HepG2 (cell line): ENCODE measurements around the gene IGFN1. TPM values are rescaled to one million over a fixed set of nuclear protein-coding genes. Genes with fewer than 3 reads are reported as not detected.
A peak's percentile ranks its signal among the peaks of the same experiment; 100 is the strongest.

Experiments used
- ATAC-seq: fragments of 200-7000 bp; cut with Tn5 transposase; 3 replicates; pipeline ENCODE4 v1.9.1; 2020; ENCODE audit warnings: mild to moderate bottlenecking, moderate library complexity
- BruUV-seq: library from RNA; stranded (reverse); fragments of 400-500 nt; replicated peaks from 2 replicates; lab custom pipeline; 2021; lab: Mats Ljungman, UMichigan
- CTCF ChIA-PET: fragments of 300-600 bp; formaldehyde crosslinking; extraction: SDS; loops from one replicate; lab custom pipeline; 2021; ENCODE audit warnings: low total read pairs, inconsistent platforms, low intra/inter-chr PET ratio; lab: Yijun Ruan, JAX
- POLR2A ChIA-PET: fragments of 350-600 bp; sonication (Branson Sonifier 250); formaldehyde crosslinking; loops from one replicate; lab custom pipeline; 2020; ENCODE audit warnings: antibody characterized with exemption, inconsistent platforms; lab: Yijun Ruan, JAX
- DNase-seq: peaks from one replicate; pipeline ENCODE4 v3.0.0-alpha.2; 2015; ENCODE audit warnings: low spot score
- FAIRE-seq: peaks from 3 replicates; lab custom pipeline; 2011; peaks lifted over from hg19 to GRCh38; lab: Jason Lieb, UNC
- H2AFZ ChIP-seq: one replicate; pipeline ENCODE4 v1.6.1; 2011; ENCODE audit warnings: low read length, inconsistent platforms
- H3K27ac ChIP-seq: fragments of 300-600 bp; 3 replicates; pipeline ENCODE4 v1.8.0; 2011; ENCODE audit warnings: mixed run types, mild to moderate bottlenecking, mixed read lengths, low read length, inconsistent platforms; ENCODE audit not compliant: insufficient read depth; ENCODE audit errors: extremely low read length
- H3K27me3 ChIP-seq, 2 experiments: fragments of 200-600 bp in 1 of 2; 2 replicates in 1 of 2; 3 replicates in 1 of 2; pipeline versions ENCODE4 v1.6.0 to v1.8.0; 2011; ENCODE audit warnings: low read length in 2 of 2, mild to moderate bottlenecking in 2 of 2, moderate library complexity in 2 of 2, inconsistent platforms in 1 of 2; ENCODE audit not compliant: insufficient read depth in 2 of 2, control insufficient read depth in 1 of 2
- H3K36me3 ChIP-seq, 2 experiments: fragments of 200-600 bp in 1 of 2; replicated peaks in 1 of 2; 2 replicates in 1 of 2; 3 replicates in 1 of 2; pipeline versions ENCODE4 v1.5.1 to v1.8.0; 2011; ENCODE audit warnings: low read length in 2 of 2, inconsistent platforms in 1 of 2; ENCODE audit not compliant: insufficient read depth in 2 of 2, control insufficient read depth in 1 of 2
- H3K4me1 ChIP-seq: 2 replicates; pipeline ENCODE4 v1.5.1; 2012; ENCODE audit warnings: low read length, inconsistent platforms; ENCODE audit not compliant: insufficient read depth
- H3K4me2 ChIP-seq: 2 replicates; pipeline ENCODE4 v1.6.0; 2011; ENCODE audit warnings: low read depth, low read length, inconsistent platforms
- H3K4me3 ChIP-seq, 3 experiments: fragments of 200-600 bp in 1 of 3; sonication (generic), shearing (Covaris generic) in 1 of 3; replicated peaks in 1 of 3; 2 replicates each; pipeline ENCODE4 v1.5.1; 2011 to 2016; ENCODE audit warnings: low read length in 3 of 3, inconsistent platforms in 2 of 3, low read depth in 2 of 3, mild to moderate bottlenecking in 2 of 3, control low read depth in 1 of 3, mixed read lengths in 1 of 3; ENCODE audit not compliant: insufficient read depth in 1 of 3
- H3K79me2 ChIP-seq: one replicate; pipeline ENCODE4 v1.6.1; 2011; ENCODE audit warnings: low read length, inconsistent platforms; ENCODE audit not compliant: insufficient read depth
- H3K9ac ChIP-seq: 2 replicates; pipeline ENCODE4 v1.6.0; 2011; ENCODE audit warnings: mild to moderate bottlenecking, low read depth, low read length, inconsistent platforms; ENCODE audit not compliant: insufficient read depth
- H3K9me3 ChIP-seq: 2 replicates; pipeline ENCODE4 v1.5.1; 2012; ENCODE audit warnings: mild to moderate bottlenecking, low read length
- H4K20me1 ChIP-seq: 2 replicates; pipeline ENCODE4 v1.6.0; 2011; ENCODE audit warnings: inconsistent platforms, mild to moderate bottlenecking, low read length, moderate library complexity; ENCODE audit not compliant: insufficient read depth
- ARNT ChIP-seq: fragments of 450-650 bp; IDR thresholded peaks from 2 replicates; pipeline ENCODE4 v1.6.1; 2017
- CREB1 ChIP-seq, 2 experiments: fragments of 450-650 bp in 1 of 2; IDR thresholded peaks; 2 replicates each; pipeline ENCODE4 v1.6.1; 2016 to 2017; ENCODE audit warnings: control low read depth in 1 of 2, mild to moderate bottlenecking in 1 of 2, missing compliant biosample characterization in 1 of 2, missing genetic modification characterization in 1 of 2
- FOXA1 ChIP-seq, 2 experiments: fragments of 450-650 bp in 1 of 2; sonication (generic) in 1 of 2; formaldehyde crosslinking in 1 of 2; IDR thresholded peaks; 2 replicates each; pipeline versions ENCODE4 v1.4.0 to v1.6.1; 2016 to 2020; ENCODE audit warnings: missing genetic modification reagents in 1 of 2
- GTF3A ChIP-seq: sonication (generic); formaldehyde crosslinking; conservative IDR thresholded peaks from 2 replicates; pipeline ENCODE4 v1.4.0; 2020; ENCODE audit warnings: mild to moderate bottlenecking, missing genetic modification reagents
- HOXA5 ChIP-seq: sonication (generic); formaldehyde crosslinking; IDR thresholded peaks from 2 replicates; pipeline ENCODE4 v1.4.0; 2020; ENCODE audit warnings: missing genetic modification reagents
- RELA ChIP-seq: sonication (generic); formaldehyde crosslinking; IDR thresholded peaks from 2 replicates; pipeline ENCODE4 v1.4.0; 2020; ENCODE audit warnings: missing genetic modification reagents
- ZSCAN20 ChIP-seq: sonication (generic); formaldehyde crosslinking; IDR thresholded peaks from 2 replicates; pipeline ENCODE4 v1.4.0; 2020; ENCODE audit warnings: missing genetic modification reagents, mild to moderate bottlenecking, borderline replicate concordance
- WGBS: methylation state at CpG from one replicate; pipeline ENCODE4 v1.1.6; 2017; ENCODE audit warnings: low lambda C conversion rate; 5-methylcytosine and 5-hydroxymethylcytosine counted together
- in situ Hi-C: cut with HindIII; loops from 2 replicates; pipeline ENCODE4 v1.10.0; 2017; ENCODE audit warnings: low pct_unique_long_range_greater_than_20kb; ENCODE audit not compliant: extremely low pct_ligation_motif_present
- intact Hi-C: fragments of 100-400 bp; cut with micrococcal nuclease; formaldehyde crosslinking; loops from one replicate; pipeline ENCODE4 v1.10.0; 2022; ENCODE audit not compliant: unreplicated experiment
- polyA plus RNA-seq, 8 experiments: library from polyadenylated mRNA; depleted of rRNA in 3 of 8; stranded (reverse) in 7 of 8; unstranded in 1 of 8; fragments of >200 nt; fragmentation: Illumina TruSeq in 4 of 8; extraction: Trizol in 4 of 8; gene quantifications; 2 replicates each; pipeline versions ENCODE4 v1.2.1 to v1.2.3, GENCODE V29; 2011 to 2016; ENCODE audit warnings: low read depth in 4 of 8, missing spikeins in 1 of 8, mixed read lengths in 1 of 8; ENCODE audit not compliant: insufficient read depth in 1 of 8
- total RNA-seq, 5 experiments: library from RNA; depleted of rRNA; stranded (reverse); fragments of >200 nt; fragmentation: Illumina TruSeq; extraction: Trizol; gene quantifications; 2 replicates each; pipeline ENCODE4 v1.2.3, GENCODE V29; 2016; ENCODE audit warnings: low read depth in 1 of 5
- TF ChIP-seq, protein P1 (sequence below): sonication (generic); formaldehyde crosslinking; IDR thresholded peaks from 2 replicates; pipeline ENCODE4 v1.9.0; 2021; ENCODE audit warnings: missing genetic modification reagents, mild to moderate bottlenecking, borderline replicate concordance
- TF ChIP-seq, protein P2 (sequence below): sonication (generic); formaldehyde crosslinking; IDR thresholded peaks from 2 replicates; pipeline ENCODE4 v1.4.0; 2020; ENCODE audit warnings: missing genetic modification reagents, borderline replicate concordance
- TF ChIP-seq, protein P3 (sequence below): sonication (generic); formaldehyde crosslinking; IDR thresholded peaks from 2 replicates; pipeline ENCODE4 v1.9.0; 2021; ENCODE audit warnings: missing genetic modification reagents, borderline replicate concordance

IGFN1 gene
- total and polyA plus RNA-seq, 2 of the 13 experiments (the other 11 are each of a cell fraction or from before 2014, with no cell fraction given): 0.04 to 0.05 TPM

DNA sequence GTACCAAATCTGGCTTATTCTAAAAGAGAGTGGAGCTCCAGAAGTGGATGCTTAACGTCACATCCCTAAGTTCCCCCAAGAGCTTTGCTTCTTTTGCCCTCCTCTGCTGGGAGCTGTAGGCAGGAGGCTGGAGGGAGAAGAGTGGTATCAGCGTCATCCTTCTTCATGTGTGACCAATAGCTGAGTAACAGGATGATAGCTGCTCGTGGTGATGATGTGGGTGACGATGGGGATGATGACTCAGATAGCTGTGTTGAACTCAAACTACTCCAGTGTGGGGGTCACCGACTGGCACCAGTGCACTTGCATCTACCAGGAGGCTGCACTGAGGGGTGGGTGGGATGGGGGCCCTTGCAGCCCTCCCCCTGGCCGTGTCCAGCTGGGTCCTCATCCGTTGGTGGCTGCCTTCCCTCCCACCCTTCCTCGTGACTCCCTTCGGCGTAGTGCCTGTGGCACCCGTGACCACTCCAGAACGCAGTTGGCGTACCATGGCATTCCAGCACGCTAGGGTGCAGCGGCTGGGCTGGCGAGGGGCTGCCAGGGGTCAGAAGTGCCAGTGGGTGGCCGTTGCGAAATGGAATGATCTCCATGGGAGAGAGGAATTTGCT lies 1.1 kb downstream of the IGFN1 start:
- CTCF ChIA-PET: no interaction called here
- H3K27me3 ChIP-seq: peaks cover 6 to 35% of the 10 kb centered on the region in 2 experiments
- ATAC-seq (no peak), DNase-seq (no peak), FAIRE-seq (no peak)
- POLR2A ChIA-PET: interaction anchor here (0.8 kb wide), 1 partner anchor 17 kb away, joined by 3 read pairs; no protein-coding TSS in a partner anchor
- no TSS peak for BruUV-seq
- H3K9me3 ChIP-seq: no peaks in the 10 kb centered on the region
- H3K9ac ChIP-seq: no peak overlapping the region
- H3K79me2 ChIP-seq: no peaks in the 10 kb centered on the region
- H3K4me1 ChIP-seq: no peaks in the 10 kb centered on the region
- H4K20me1 ChIP-seq: no peaks in the 10 kb centered on the region
- no peak overlapping the region for H3K27ac ChIP-seq
- no peaks in the 10 kb centered on the region for H3K36me3 ChIP-seq
- TF ChIP-seq ZSCAN20 (CRISPR knock-in tag) (no peak), CREB1 (IDR thresholded peaks at IDR 0.05) (peak; percentile 68), CREB1 (CRISPR knock-in tag; IDR thresholded peaks at IDR 0.05) (no peak)
- 20% methylated on average over 11 of the region's 18 CpGs for WGBS
- intact Hi-C loops (no loop called here), in situ Hi-C loops (no loop called here)
- no peak overlapping the region for H3K4me2 ChIP-seq
- no peak overlapping the region for H3K4me3 ChIP-seq
- H2AFZ ChIP-seq: no peak overlapping the region

DNA sequence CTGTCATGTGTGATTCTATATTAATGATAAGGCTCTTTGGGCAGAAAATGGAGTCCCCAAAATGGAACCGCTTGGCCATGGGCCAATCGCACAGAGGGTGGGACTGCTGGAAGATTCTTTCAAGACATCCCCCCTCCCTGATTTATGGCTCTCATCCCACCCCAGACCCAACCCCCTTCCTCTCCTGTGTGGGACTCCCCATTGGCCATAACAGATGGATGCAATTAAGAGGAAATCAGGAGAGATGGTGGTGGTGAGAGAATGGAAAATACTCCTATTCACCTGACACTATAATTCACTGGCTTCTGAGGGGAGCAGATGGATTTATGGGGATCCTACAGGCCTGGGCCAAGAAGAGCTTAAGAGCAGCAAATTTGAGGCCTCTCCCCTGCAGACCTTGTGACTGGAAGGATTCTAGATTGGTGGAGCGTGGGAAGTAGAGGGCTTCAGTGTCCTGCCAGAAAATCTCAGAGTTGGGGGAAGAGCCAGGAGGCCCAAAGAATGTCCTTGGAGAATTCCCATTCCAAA lies 1.7 kb downstream of the IGFN1 start:
- H3K36me3 ChIP-seq: no peaks in the 10 kb centered on the region
- TF ChIP-seq GTF3A (CRISPR knock-in tag) (no peak), RELA (CRISPR knock-in tag) (no peak), FOXA1 (IDR thresholded peaks at IDR 0.05) (no peak), FOXA1 (CRISPR knock-in tag; IDR thresholded peaks at IDR 0.05) (no peak), ARNT (no peak), HOXA5 (CRISPR knock-in tag) (no peak)
- TF ChIP-seq, protein P1, sequence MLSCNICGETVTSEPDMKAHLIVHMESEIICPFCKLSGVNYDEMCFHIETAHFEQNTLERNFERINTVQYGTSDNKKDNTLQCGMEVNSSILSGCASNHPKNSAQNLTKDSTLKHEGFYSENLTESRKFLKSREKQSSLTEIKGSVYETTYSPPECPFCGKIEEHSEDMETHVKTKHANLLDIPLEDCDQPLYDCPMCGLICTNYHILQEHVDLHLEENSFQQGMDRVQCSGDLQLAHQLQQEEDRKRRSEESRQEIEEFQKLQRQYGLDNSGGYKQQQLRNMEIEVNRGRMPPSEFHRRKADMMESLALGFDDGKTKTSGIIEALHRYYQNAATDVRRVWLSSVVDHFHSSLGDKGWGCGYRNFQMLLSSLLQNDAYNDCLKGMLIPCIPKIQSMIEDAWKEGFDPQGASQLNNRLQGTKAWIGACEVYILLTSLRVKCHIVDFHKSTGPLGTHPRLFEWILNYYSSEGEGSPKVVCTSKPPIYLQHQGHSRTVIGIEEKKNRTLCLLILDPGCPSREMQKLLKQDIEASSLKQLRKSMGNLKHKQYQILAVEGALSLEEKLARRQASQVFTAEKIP: no peak
- TF ChIP-seq, protein P2, sequence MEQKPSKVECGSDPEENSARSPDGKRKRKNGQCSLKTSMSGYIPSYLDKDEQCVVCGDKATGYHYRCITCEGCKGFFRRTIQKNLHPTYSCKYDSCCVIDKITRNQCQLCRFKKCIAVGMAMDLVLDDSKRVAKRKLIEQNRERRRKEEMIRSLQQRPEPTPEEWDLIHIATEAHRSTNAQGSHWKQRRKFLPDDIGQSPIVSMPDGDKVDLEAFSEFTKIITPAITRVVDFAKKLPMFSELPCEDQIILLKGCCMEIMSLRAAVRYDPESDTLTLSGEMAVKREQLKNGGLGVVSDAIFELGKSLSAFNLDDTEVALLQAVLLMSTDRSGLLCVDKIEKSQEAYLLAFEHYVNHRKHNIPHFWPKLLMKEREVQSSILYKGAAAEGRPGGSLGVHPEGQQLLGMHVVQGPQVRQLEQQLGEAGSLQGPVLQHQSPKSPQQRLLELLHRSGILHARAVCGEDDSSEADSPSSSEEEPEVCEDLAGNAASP (CRISPR knock-in tag): no peak
- TF ChIP-seq, protein P3, sequence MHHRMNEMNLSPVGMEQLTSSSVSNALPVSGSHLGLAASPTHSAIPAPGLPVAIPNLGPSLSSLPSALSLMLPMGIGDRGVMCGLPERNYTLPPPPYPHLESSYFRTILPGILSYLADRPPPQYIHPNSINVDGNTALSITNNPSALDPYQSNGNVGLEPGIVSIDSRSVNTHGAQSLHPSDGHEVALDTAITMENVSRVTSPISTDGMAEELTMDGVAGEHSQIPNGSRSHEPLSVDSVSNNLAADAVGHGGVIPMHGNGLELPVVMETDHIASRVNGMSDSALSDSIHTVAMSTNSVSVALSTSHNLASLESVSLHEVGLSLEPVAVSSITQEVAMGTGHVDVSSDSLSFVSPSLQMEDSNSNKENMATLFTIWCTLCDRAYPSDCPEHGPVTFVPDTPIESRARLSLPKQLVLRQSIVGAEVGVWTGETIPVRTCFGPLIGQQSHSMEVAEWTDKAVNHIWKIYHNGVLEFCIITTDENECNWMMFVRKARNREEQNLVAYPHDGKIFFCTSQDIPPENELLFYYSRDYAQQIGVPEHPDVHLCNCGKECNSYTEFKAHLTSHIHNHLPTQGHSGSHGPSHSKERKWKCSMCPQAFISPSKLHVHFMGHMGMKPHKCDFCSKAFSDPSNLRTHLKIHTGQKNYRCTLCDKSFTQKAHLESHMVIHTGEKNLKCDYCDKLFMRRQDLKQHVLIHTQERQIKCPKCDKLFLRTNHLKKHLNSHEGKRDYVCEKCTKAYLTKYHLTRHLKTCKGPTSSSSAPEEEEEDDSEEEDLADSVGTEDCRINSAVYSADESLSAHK (CRISPR knock-in tag): no peak
- WGBS: 29% methylated on average over 2 of the region's 3 CpGs
- no peaks in the 10 kb centered on the region for H4K20me1 ChIP-seq
- DNase-seq (no peak), FAIRE-seq (no peak), ATAC-seq (no peak)
- intact Hi-C loops: no loop called here
- no peak overlapping the region for H3K4me2 ChIP-seq
- in situ Hi-C loops: no loop called here
- H2AFZ ChIP-seq: no peak overlapping the region
- H3K27me3 ChIP-seq: peaks cover 6 to 34% of the 10 kb centered on the region in 2 experiments
- no TSS peak for BruUV-seq
- H3K4me3 ChIP-seq: no peak overlapping the region
- H3K4me1 ChIP-seq: no peaks in the 10 kb centered on the region
- H3K9me3 ChIP-seq: no peaks in the 10 kb centered on the region
- POLR2A ChIA-PET: interaction anchor here (0.8 kb wide), 1 partner anchor 18 kb away, joined by 3 read pairs; no protein-coding TSS in a partner anchor
- no peak overlapping the region for H3K9ac ChIP-seq
- no peaks in the 10 kb centered on the region for H3K79me2 ChIP-seq
- H3K27ac ChIP-seq: no peak overlapping the region
- CTCF ChIA-PET: no interaction called here
